T-helper 17 cell (primary cell): Measurements from ENCODE around the gene ALDH3B2. TPM values are rescaled to one million over a fixed set of nuclear protein-coding genes. Genes with fewer than 3 reads are reported as not detected.
"Not testable (repeated sequence)": the region's sequence is repeated elsewhere in the genome, so short reads cannot be mapped to it uniquely, and the experiment has no call there.

Experiments
- ATAC-seq: fragments of 150-1000 bp; cut with Tn5 transposase; 2 replicates; pipeline ENCODE4 v1.10.0; 2021; ENCODE audit warnings: mild to moderate bottlenecking, moderate library complexity
- DNase-seq, 3 donors: peaks; one replicate each; pipeline versions ENCODE4 v3.0.0 to v3.0.0-alpha.2; 2020 to 2021
- H3K9me3 ChIP-seq: one replicate; pipeline ENCODE4 v1.7.0; 2013; ENCODE audit warnings: low read length, mild to moderate bottlenecking; ENCODE audit not compliant: control insufficient read depth, poor library complexity, severe bottlenecking
- H3K27ac Mint-ChIP-seq: one replicate; pipeline ENCODE4 v1.8.0; 2022; ENCODE audit warnings: mild to moderate bottlenecking, moderate library complexity, mixed read lengths
- H3K27me3 Mint-ChIP-seq: one replicate; pipeline ENCODE4 v1.8.0; 2022; ENCODE audit warnings: mixed read lengths
- H3K36me3 Mint-ChIP-seq: one replicate; pipeline ENCODE4 v1.8.0; 2022; ENCODE audit warnings: low read depth, mixed read lengths
- H3K4me1 Mint-ChIP-seq: one replicate; pipeline ENCODE4 v1.8.0; 2022; ENCODE audit warnings: mild to moderate bottlenecking, mixed read lengths
- H3K4me3 Mint-ChIP-seq: one replicate; pipeline ENCODE4 v1.8.0; 2022; ENCODE audit warnings: mild to moderate bottlenecking, moderate library complexity, mixed read lengths
- total RNA-seq, 4 donors: library from RNA in 2 of 4; stranded (reverse) in 2 of 4; gene quantifications; one replicate each; pipeline ENCODE4 v1.2.3 and lab custom pipeline; 2022 to 2026

Gene ALDH3B2
- total RNA-seq, 2 donors from 2014 or later, result not detected

DNA sequence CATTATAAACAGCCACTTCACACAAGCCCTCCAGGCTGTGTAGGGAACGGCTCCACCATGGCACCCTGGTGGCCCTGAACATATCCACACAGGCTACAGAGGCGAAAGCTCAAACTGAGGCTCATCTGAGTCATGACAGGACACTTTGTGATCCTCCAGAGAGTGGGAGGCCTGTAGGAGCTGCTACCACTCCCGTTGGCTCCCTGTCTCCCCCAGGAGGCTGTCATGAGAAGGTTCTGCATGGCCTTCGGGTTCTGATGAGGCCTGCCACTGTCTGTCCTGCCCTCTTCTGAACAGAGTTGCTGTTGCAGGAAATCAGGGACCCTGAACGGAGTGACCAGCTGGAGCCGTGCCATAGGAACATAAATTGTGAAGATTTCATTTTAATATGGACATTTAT, 23.8 kb upstream of the ALDH3B2 start:
- H3K4me3 Mint-ChIP-seq, result no peak overlapping the region
- H3K36me3 Mint-ChIP-seq, result peaks cover 2% of the 10 kb centered on the region
- H3K27me3 Mint-ChIP-seq, result peaks cover 56% of the 10 kb centered on the region
- no peak overlapping the region for H3K27ac Mint-ChIP-seq
- H3K4me1 Mint-ChIP-seq, result no peaks in the 10 kb centered on the region
- DNase-seq, result no peak
- ATAC-seq, result no peak
- H3K9me3 ChIP-seq, result no peaks in the 10 kb centered on the region

DNA sequence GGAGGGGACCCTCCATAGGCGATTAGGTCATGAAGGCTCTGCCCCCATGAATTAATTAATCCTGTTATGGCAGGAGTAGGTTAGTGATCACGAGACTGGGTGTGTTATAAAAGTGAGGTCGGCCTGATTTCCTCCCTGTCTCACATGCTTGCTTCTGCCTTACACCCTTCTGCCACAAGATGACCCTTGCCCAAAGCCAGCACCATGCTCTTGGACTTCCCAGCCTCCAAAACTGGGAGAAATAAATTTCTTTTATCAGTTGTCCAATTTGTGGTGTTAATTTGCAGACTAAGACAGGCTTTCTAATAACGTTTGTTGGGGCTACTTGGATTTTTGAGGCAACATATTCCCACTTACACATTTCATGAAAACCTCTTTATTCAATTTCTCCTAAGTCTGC, 23.4 kb upstream of the ALDH3B2 start:
- no peaks in the 10 kb centered on the region for H3K9me3 ChIP-seq
- Mint-ChIP-seq H3K27ac (no peak overlapping the region), H3K27me3 (peaks cover 52% of the 10 kb centered on the region), H3K4me1 (no peaks in the 10 kb centered on the region), H3K36me3 (peaks cover 2% of the 10 kb centered on the region), H3K4me3 (no peak overlapping the region)
- ATAC-seq (no peak), DNase-seq (no peak)

DNA sequence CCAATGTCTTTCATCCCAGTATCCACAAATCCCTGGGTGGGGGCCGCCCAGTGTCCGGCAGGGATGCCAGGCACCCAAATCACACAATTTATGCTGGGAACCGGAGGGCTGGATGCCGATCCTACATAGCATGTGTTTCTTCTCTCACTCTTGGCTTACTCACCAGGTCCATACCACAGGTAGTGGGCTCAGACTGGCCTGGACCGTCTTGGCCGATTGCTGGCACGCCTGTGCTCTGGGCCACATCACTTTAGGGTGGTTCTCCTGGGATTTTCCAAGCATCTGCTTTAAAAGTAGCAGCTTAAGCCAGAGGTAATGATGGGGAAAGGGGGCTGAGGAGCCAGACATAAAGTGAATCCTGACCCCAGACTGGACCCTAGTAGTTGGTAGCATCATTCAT, 22.6 kb upstream of the ALDH3B2 start:
- DNase-seq, result no peak
- no peak overlapping the region for H3K27ac Mint-ChIP-seq
- H3K36me3 Mint-ChIP-seq, result peaks cover 2% of the 10 kb centered on the region
- no peak overlapping the region for H3K4me3 Mint-ChIP-seq
- no peaks in the 10 kb centered on the region for H3K9me3 ChIP-seq
- ATAC-seq, result no peak
- H3K27me3 Mint-ChIP-seq, result peaks cover 48% of the 10 kb centered on the region
- no peaks in the 10 kb centered on the region for H3K4me1 Mint-ChIP-seq

DNA sequence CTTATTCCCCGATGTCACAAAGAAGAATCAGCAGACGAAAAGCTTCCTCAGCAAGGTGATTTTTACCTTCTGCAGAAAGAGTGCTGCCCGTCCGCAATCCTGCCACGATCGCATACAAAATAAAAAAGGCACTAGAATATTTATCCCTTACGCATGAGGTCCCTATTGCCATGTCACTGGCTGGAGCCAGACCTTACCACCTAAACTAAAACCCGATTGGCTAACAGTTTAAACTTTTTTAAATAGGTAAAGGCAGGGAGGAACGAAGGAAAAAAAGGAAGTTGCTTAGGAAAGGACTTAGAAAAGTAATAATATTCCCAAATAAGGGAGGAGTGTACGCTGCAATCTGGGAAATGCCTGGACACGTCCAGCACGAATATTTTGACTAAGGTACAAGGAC, 21.2 kb upstream of the ALDH3B2 start:
- no peaks in the 10 kb centered on the region for H3K4me1 Mint-ChIP-seq
- DNase-seq (no peak), ATAC-seq (no peak)
- H3K36me3 Mint-ChIP-seq, result peaks cover 2% of the 10 kb centered on the region
- H3K27ac Mint-ChIP-seq, result no peak overlapping the region
- no peaks in the 10 kb centered on the region for H3K9me3 ChIP-seq
- H3K4me3 Mint-ChIP-seq, result no peak overlapping the region
- H3K27me3 Mint-ChIP-seq, result peaks cover 36% of the 10 kb centered on the region

DNA sequence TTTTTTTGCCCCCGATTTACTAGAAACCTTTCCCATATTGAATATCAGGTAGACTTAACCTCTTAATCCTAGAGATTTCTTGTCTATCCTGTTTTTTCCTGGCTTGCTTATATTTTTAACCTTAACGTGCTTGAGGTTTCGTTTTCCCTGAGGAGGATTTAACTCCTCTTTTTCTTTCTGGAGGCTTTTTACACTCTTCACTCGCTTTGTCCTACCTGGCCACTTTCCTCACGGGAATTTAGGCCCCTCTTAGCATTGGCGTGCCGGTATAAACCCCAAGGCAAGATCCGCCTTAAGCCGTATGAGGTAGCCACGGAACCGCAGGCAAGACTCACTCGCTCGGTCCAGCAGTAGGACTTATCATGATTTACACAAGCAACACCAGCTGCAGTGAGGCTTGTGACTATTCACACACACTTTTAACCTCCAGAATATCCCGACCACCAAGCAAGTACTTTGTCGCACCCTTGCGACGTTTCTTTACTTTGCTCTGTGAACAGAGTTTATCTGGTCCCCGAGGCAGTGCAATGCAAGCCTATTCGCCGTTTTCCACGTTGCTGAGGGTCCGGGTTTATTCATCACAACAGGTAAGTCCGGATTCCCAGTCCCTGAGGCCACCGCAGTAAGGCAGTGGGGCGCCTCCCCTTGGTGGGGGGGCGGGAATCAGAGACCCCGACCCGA, 20.6 kb upstream of the ALDH3B2 start:
- ATAC-seq (no peak), DNase-seq (no peak)
- no peak overlapping the region for H3K4me3 Mint-ChIP-seq
- no peaks in the 10 kb centered on the region for H3K36me3 Mint-ChIP-seq
- H3K9me3 ChIP-seq, result no peaks in the 10 kb centered on the region
- peaks cover 30% of the 10 kb centered on the region for H3K27me3 Mint-ChIP-seq
- no peaks in the 10 kb centered on the region for H3K4me1 Mint-ChIP-seq
- no peak overlapping the region for H3K27ac Mint-ChIP-seq

DNA sequence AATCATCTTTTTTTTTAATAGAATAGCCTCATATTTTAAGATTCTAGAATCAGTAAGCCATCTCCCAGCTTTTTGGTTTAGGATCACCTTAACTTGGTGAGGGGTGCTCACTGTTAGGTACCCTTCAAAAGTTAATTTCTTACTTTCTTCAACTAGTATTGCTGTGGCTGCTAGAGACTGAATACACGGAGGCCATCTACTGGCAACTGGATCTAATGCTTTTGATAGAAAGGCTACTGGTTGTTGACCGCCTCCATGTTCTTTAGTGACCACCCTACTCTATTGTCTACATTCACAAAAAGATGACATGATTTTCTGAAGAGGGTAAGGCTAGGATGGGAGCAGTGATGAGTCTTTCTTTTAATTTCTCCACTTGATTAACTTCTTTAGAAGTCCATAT, 16.7 kb upstream of the ALDH3B2 start:
- H3K4me3 Mint-ChIP-seq, result no peak overlapping the region
- H3K4me1 Mint-ChIP-seq, result no peaks in the 10 kb centered on the region
- no peak for DNase-seq
- H3K9me3 ChIP-seq, result no peaks in the 10 kb centered on the region
- H3K36me3 Mint-ChIP-seq, result peaks cover 3% of the 10 kb centered on the region
- ATAC-seq, result no peak
- peaks cover 39% of the 10 kb centered on the region for H3K27me3 Mint-ChIP-seq
- no peak overlapping the region for H3K27ac Mint-ChIP-seq

DNA sequence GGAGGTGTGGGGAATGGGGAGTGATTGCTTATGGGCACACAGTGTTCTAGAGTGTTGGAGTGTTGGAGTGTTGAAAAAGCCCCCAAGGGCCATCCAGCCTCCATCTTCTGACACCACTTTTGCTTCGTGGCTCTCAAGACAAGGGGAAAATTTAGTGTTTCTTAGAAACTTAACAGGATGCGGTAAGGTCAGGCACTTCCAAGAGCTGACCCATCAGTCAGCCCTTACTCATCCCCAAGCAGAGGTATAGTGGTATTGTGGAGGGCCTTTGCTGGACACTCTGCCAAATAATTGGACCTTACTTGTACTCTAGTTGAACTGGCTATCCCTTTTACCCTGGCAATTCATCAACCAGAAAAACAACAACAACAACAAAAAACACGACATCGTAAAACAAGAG, 14.8 kb upstream of the ALDH3B2 start:
- ATAC-seq, result no peak
- Mint-ChIP-seq H3K36me3 (peaks cover 3% of the 10 kb centered on the region), H3K27ac (no peak overlapping the region), H3K27me3 (peaks cover 40% of the 10 kb centered on the region), H3K4me3 (no peak overlapping the region), H3K4me1 (no peaks in the 10 kb centered on the region)
- DNase-seq, result no peak
- H3K9me3 ChIP-seq, result no peaks in the 10 kb centered on the region

DNA sequence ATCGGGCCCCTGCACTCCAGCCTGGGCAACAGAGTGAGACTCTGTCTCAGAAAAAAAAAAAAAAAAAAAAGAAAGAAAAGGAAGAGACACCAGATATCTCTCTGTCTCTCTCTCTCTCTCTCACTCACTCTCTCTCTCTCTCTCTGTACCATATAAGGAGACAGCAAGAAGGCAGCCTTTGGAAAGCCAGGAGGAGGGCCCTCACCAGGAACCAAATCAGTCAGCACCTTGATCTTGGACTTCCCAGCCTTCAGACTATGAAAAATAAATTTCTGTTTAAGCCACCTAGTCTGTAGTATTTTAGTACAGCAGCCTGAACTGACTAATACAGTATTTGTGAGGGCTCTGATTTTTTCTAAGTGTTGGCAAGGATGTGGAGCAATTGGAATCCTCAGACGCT, 13.6 kb upstream of the ALDH3B2 start:
- DNase-seq (no peak), ATAC-seq (no peak)
- no peaks in the 10 kb centered on the region for H3K4me1 Mint-ChIP-seq
- peaks cover 40% of the 10 kb centered on the region for H3K27me3 Mint-ChIP-seq
- no peak overlapping the region for H3K4me3 Mint-ChIP-seq
- H3K9me3 ChIP-seq, result no peaks in the 10 kb centered on the region
- H3K36me3 Mint-ChIP-seq, result peaks cover 3% of the 10 kb centered on the region
- no peak overlapping the region for H3K27ac Mint-ChIP-seq

DNA sequence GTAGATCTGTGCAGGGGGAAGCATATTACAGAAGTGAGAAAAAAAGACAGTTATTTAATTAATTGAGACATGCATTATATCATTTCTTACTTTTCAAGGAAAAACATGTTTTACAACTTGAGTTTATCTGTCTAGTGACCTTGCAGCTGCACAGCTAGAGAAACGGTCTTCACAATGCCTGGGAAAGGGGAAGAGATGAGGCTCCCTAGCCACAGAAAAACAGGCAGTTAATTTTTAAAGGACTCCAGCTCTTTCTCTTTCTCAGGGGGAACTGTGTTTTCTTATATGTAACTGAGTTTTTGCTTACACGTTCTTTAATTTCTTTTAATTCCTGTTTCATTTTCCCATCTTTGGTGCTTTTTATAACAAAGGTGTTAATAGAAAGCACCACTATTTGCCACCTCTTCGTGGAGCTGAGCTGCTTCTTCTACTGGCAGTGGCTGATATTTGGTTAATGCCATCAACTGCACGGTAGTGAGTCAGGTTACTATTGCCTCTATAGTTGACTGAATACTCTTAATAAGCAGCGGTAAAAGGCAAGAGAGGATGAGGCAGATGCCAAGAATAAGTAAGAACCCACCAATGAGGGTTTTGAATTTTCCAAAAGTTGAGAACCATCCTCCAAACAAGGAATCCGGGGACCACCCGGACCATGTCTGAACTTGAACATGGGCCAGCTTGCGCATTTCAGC, 11.4 kb upstream of the ALDH3B2 start:
- not testable (repeated sequence) for H3K4me1 Mint-ChIP-seq, ATAC-seq, H3K36me3 Mint-ChIP-seq, H3K9me3 ChIP-seq, DNase-seq, H3K4me3 Mint-ChIP-seq, H3K27ac Mint-ChIP-seq
- peaks cover 40% of the 10 kb centered on the region for H3K27me3 Mint-ChIP-seq

DNA sequence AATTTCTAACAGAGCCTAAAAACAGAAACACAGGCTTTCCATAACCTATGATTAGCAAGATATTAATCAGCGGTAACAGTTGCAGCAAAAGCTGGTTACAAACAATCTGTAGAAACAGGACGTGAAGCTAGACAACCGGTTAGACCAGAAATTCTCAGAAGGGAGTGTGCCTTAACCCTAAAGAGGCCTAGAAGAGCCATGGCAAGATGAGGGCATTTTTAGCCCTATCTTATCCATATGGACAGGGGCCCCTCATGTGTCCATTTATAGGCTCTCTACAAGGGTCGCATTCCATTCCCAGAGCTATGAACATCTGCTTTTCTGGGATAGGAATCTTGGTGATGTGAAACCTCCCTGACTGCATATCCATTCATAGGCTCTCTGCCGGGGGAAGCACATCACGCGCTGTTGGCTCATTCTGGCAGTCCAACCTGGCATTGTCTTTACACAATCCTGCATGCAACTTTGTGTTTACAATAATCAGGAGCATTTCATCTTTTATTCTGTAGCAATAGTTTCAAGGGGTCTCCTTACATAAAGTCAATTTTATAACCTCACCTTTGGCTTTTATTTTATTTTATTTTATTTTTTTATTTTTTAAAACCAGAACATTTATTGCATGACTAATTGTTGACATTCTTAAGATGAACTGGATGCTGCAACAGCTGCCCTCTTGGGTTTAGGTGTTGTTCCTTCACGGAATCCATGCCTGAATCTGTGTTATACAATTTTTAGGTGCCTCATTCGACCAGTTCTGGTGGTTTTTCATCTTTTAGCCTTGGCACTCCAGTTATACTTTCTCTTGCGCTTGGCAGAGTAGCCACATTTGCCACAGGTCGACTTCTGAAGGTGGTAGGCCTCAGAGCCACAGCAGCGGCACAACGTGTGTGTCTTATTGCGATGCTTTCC, 8.0 kb upstream of the ALDH3B2 start:
- peaks cover 25% of the 10 kb centered on the region for H3K27me3 Mint-ChIP-seq
- H3K4me1 Mint-ChIP-seq, ATAC-seq, DNase-seq, H3K9me3 ChIP-seq, H3K4me3 Mint-ChIP-seq, H3K36me3 Mint-ChIP-seq, H3K27ac Mint-ChIP-seq: not testable (repeated sequence)

DNA sequence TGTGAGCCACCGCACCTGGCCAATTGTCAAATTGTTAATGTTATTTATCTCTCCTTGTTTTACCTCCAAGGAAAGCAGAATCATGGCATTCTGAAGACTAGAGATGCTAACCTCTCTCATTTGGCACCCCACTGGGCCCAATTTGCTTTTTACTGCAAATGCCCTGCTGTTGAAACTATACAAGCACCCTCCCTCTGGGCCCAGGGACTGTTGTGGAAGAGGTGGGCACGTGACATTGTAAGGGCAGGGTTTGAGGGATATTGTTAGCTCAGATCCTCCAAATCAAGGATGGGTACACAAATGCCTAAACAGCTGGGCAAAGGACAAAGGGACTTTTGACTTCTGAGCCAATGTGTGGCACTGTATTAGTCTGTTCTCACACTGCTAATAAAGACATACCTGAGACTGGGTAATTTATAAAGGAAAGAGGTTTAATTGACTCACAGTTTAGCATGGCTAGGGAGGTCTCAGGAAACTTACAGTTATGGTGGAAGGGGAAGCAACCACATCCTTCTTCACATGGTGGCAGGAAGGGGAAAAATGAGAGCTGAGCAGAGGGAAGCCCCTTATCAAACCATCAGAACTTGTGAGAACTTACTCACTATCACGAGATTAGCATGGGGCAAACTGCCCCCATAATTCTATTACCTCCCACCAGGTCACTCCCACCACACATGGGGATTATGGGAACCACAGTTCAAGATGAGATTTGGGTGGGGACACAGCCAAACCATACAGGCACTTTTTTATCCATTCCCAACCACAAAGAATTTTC, 6.5 kb upstream of the ALDH3B2 start:
- no peak for ATAC-seq
- DNase-seq, result no peak
- peaks cover 19% of the 10 kb centered on the region for H3K27me3 Mint-ChIP-seq
- H3K9me3 ChIP-seq, result no peaks in the 10 kb centered on the region
- no peaks in the 10 kb centered on the region for H3K36me3 Mint-ChIP-seq
- no peak overlapping the region for H3K4me3 Mint-ChIP-seq
- peaks cover 2% of the 10 kb centered on the region for H3K4me1 Mint-ChIP-seq
- no peak overlapping the region for H3K27ac Mint-ChIP-seq

DNA sequence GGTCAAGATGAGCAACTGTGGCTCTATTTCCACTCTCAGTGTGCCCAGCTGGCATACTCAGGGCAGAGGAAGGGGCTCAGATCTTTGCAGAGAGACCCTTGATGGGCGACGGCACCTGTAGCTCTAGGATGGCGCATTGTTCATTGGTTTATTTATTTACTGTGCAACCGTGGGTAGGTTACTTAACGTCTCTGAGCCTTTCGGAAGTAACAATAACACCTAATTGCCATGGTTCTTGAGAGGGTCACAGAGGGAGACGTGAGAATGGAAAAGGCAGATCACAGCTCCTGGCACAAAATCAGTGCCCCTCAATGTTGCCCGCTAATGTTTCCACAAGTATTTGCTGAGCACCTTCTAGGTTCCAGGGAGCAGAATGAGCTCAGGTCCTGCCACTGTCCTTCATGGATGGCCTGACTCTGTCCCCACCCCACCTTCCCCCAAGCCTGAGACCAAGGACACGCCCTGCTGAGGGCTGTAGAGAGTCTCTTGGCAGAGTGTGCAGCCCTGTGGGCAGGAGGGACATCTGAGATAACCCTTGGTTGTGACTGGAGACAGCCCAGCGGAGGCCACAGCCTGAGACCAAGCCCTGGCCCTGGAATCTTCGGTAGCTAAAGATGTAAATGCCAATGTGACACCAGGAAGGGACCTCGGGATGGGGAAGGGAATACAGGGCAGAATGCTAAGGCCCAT, 780 bp upstream of the ALDH3B2 start:
- no peaks in the 10 kb centered on the region for H3K9me3 ChIP-seq
- no peak overlapping the region for H3K4me3 Mint-ChIP-seq
- H3K27ac Mint-ChIP-seq, result no peak overlapping the region
- H3K4me1 Mint-ChIP-seq, result peaks cover 2% of the 10 kb centered on the region
- no peak for DNase-seq
- peaks cover 40% of the 10 kb centered on the region for H3K27me3 Mint-ChIP-seq
- ATAC-seq, result no peak
- no peaks in the 10 kb centered on the region for H3K36me3 Mint-ChIP-seq
